GM23248 (cell line): ENCODE results near the gene FLAD1.

Source experiments
- EZH2 ChIP-seq: fragments of 200-600 bp; sonication (generic); IDR thresholded peaks from 2 replicates; pipeline ENCODE4 v1.6.1; 2018; ENCODE audit warnings: antibody characterized with exemption, mild to moderate bottlenecking; ENCODE audit not compliant: insufficient read depth, poor library complexity, severe bottlenecking
- EZH2phosphoT487 ChIP-seq: fragments of 200-600 bp; sonication (generic); IDR thresholded peaks from 2 replicates; pipeline ENCODE4 v1.6.1; 2018; ENCODE audit warnings: antibody characterized with exemption, moderate library complexity, mild to moderate bottlenecking, low read depth; ENCODE audit not compliant: insufficient read depth

DNA sequence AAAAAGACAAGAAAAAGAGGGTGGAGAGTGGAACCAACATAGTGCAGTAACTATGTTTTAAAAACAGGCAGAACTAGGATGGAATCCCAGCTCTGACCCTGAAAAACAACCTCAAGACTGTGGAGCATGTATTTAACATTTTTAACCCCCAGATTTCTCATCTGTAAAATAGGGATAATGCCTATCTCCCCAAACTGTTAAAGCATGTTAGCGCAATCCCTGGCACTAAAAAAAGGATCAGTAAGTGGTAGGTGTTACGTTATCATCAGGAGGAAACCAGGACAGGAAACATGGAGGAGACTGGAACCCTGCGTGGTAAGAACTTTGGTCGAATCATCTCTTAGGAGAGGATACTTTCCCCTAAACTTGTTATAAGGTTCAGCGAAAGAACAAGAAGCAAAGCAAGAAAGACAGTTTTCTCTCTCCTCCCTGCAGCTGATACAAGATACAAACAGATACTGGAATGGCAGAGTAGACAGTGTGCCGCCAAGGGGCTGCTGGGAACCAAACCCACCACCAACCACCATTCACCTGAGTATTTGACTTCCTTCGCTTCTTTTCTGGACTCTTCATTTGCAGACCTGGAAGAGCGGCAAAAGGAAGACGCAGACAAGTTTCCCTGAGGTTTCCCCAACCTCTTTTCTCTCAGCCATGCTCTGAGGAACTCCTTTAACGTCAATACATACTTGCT is 22.6 kb upstream of the FLAD1 start:
- TF ChIP-seq EZH2: no peak
- TF ChIP-seq EZH2phosphoT487: no peak
